Sigmoid colon (tissue), 4 donors: ENCODE data around the gene MPV17L2.

Source experiments
- EP300 ChIP-seq, 4 donors: sonication (generic); formaldehyde crosslinking; IDR thresholded peaks; one replicate each; pipeline ENCODE4 v1.6.1; 2017; ENCODE audit warnings: antibody characterized with exemption in 4 of 4
- POLR2A ChIP-seq, 2 donors: fragments of 450-650 bp; IDR thresholded peaks; one replicate each; pipeline ENCODE4 v1.6.1; 2016; ENCODE audit warnings: antibody characterized with exemption in 2 of 2, mild to moderate bottlenecking in 2 of 2, moderate library complexity in 2 of 2
- POLR2AphosphoS5 ChIP-seq, 4 donors: sonication (generic); formaldehyde crosslinking; IDR thresholded peaks; one replicate each; pipeline ENCODE4 v1.6.1; 2017; ENCODE audit warnings: antibody characterized with exemption in 4 of 4
- TF ChIP-seq, protein P1 (sequence below), 4 experiments: fragments of 450-650 bp in 3 of 4; fragments of 200-600 bp in 1 of 4; IDR thresholded peaks; one replicate each; pipeline ENCODE4 v1.5.1; 2016 to 2019; ENCODE audit warnings: antibody characterized with exemption in 4 of 4, mild to moderate bottlenecking in 3 of 4, moderate library complexity in 2 of 4

GRCh38 chr19:18206018-18206417 is 13.0 kb downstream of the MPV17L2 start:
- TF ChIP-seq, protein P1, sequence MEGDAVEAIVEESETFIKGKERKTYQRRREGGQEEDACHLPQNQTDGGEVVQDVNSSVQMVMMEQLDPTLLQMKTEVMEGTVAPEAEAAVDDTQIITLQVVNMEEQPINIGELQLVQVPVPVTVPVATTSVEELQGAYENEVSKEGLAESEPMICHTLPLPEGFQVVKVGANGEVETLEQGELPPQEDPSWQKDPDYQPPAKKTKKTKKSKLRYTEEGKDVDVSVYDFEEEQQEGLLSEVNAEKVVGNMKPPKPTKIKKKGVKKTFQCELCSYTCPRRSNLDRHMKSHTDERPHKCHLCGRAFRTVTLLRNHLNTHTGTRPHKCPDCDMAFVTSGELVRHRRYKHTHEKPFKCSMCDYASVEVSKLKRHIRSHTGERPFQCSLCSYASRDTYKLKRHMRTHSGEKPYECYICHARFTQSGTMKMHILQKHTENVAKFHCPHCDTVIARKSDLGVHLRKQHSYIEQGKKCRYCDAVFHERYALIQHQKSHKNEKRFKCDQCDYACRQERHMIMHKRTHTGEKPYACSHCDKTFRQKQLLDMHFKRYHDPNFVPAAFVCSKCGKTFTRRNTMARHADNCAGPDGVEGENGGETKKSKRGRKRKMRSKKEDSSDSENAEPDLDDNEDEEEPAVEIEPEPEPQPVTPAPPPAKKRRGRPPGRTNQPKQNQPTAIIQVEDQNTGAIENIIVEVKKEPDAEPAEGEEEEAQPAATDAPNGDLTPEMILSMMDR (IDR thresholded peaks at IDR 0.05), result no peak
- TF ChIP-seq POLR2A (IDR thresholded peaks at IDR 0.05), result no peak
- no peak for TF ChIP-seq POLR2AphosphoS5 (IDR thresholded peaks at IDR 0.05)
- no peak for TF ChIP-seq EP300 (IDR thresholded peaks at IDR 0.05)
